ENCODE results near the gene LIPN. TPM values are rescaled to one million over a fixed set of nuclear protein-coding genes. Genes with fewer than 3 reads are reported as not detected.

Gene LIPN
- total and polyA plus RNA-seq, 2 of the 8 experiments (the other 6 are each of a cell fraction or from before 2014, with no cell fraction given) = not detected

DNA sequence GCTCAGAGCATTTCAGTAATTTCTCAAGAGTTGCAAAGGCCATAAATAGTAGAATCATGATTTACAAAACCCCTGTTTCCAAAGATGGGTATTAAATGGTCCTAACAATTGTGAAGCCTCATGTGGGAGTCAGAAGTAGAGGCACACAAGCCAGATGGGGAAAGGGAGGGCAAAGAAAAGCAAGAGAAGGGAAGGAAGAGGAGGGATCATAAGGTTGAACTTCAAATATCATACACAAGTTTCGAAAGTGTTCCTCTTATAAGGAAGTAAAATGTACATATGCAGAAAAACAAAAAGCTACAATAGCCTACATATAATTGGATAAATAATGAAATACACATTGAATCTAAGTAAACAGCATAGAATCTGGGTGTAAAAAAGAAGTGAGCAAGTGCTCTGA is 6.0 kb downstream of the LIPN start (continued):
- no peak for TF ChIP-seq TAF7 (optimal IDR thresholded peaks at IDR 0.05; ENCODE audit: borderline replicate concordance, low read depth, low read length)
- TF ChIP-seq MAFK (IDR thresholded peaks at IDR 0.05; ENCODE audit: low read depth, low read length) = no peak
